Measurements from ENCODE around the gene GLRX. TPM values are rescaled to one million over a fixed set of nuclear protein-coding genes. Genes with fewer than 3 reads are reported as not detected.

GLRX gene
- total and polyA plus RNA-seq, 2 donors (not counting 1 experiment from before 2014, with no cell fraction given) = 91.8 to 429 TPM

- Histone ChIP-seq H3K36me3 (ENCODE audit: control insufficient read depth, insufficient read depth, low read length) (no peaks in the 10 kb centered on the region), H3K9me3 (ENCODE audit: control insufficient read depth, insufficient read depth, low read depth, low read length) (no peaks in the 10 kb centered on the region), H3K4me3 (replicated peaks in 1 of 4; ENCODE audit: control extremely low read depth in 1 of 4, insufficient read depth in 1 of 4, low read depth in 3 of 4, low read length in 4 of 4) (no peak overlapping the region), H3K4me2 (ENCODE audit: extremely low read depth, insufficient read depth, low read length) (no peak overlapping the region), H3K79me2 (ENCODE audit: control insufficient read depth, insufficient read depth, low read length) (no peaks in the 10 kb centered on the region), H3K4me1 (ENCODE audit: control insufficient read depth, extremely low read depth, insufficient read depth, low read length) (no peaks in the 10 kb centered on the region), H4K20me1 (ENCODE audit: control insufficient read depth, extremely low read depth, insufficient read depth, low read length) (no peaks in the 10 kb centered on the region), H3K27ac (ENCODE audit: insufficient read depth, low read length) (no peak overlapping the region), H2AFZ (ENCODE audit: low read length) (no peak overlapping the region), H3K9ac (ENCODE audit: insufficient read depth, low read length) (no peak overlapping the region), H3K27me3 (ENCODE audit: control insufficient read depth, insufficient read depth, low read length) (no peaks in the 10 kb centered on the region)
- DNase-seq (ENCODE audit: low read depth in 2 of 2) = no peak
- TF ChIP-seq CTCF (conservative IDR thresholded peaks at IDR 0.05 in 1 of 2, IDR thresholded peaks at IDR 0.05 in 1 of 2; ENCODE audit: low read depth in 1 of 2, low read length in 2 of 2) = no peak
- TF ChIP-seq EZH2 (IDR thresholded peaks at IDR 0.05; ENCODE audit: low read length, missing control alignments) = no peak
Observed at GRCh38 chr5:95801961-95802360, 20.6 kb downstream of the GLRX start.

GRCh38 chr5:95801532-95801931 is 21.0 kb downstream of the GLRX start:
- TF ChIP-seq CTCF (conservative IDR thresholded peaks at IDR 0.05 in 1 of 2, IDR thresholded peaks at IDR 0.05 in 1 of 2; ENCODE audit: low read depth in 1 of 2, low read length in 2 of 2) = no peak
- no peak for TF ChIP-seq EZH2 (IDR thresholded peaks at IDR 0.05; ENCODE audit: low read length, missing control alignments)
- Histone ChIP-seq H3K9ac (ENCODE audit: insufficient read depth, low read length) (no peak overlapping the region), H2AFZ (ENCODE audit: low read length) (no peak overlapping the region), H3K27me3 (ENCODE audit: control insufficient read depth, insufficient read depth, low read length) (no peaks in the 10 kb centered on the region), H3K36me3 (ENCODE audit: control insufficient read depth, insufficient read depth, low read length) (no peaks in the 10 kb centered on the region), H3K79me2 (ENCODE audit: control insufficient read depth, insufficient read depth, low read length) (no peaks in the 10 kb centered on the region), H4K20me1 (ENCODE audit: control insufficient read depth, extremely low read depth, insufficient read depth, low read length) (no peaks in the 10 kb centered on the region), H3K9me3 (ENCODE audit: control insufficient read depth, insufficient read depth, low read depth, low read length) (no peaks in the 10 kb centered on the region), H3K4me3 (replicated peaks in 1 of 4; ENCODE audit: control extremely low read depth in 1 of 4, insufficient read depth in 1 of 4, low read depth in 3 of 4, low read length in 4 of 4) (no peak overlapping the region), H3K4me2 (ENCODE audit: extremely low read depth, insufficient read depth, low read length) (no peak overlapping the region), H3K27ac (ENCODE audit: insufficient read depth, low read length) (no peak overlapping the region), H3K4me1 (ENCODE audit: control insufficient read depth, extremely low read depth, insufficient read depth, low read length) (no peaks in the 10 kb centered on the region)
- DNase-seq (ENCODE audit: low read depth in 2 of 2) = no peak

- Histone ChIP-seq H2AFZ (ENCODE audit: low read length) (no peak overlapping the region), H3K4me2 (ENCODE audit: extremely low read depth, insufficient read depth, low read length) (no peak overlapping the region), H3K4me3 (replicated peaks in 1 of 4; ENCODE audit: control extremely low read depth in 1 of 4, insufficient read depth in 1 of 4, low read depth in 3 of 4, low read length in 4 of 4) (no peak overlapping the region), H3K27me3 (ENCODE audit: control insufficient read depth, insufficient read depth, low read length) (no peaks in the 10 kb centered on the region), H3K9me3 (ENCODE audit: control insufficient read depth, insufficient read depth, low read depth, low read length) (no peaks in the 10 kb centered on the region), H3K79me2 (ENCODE audit: control insufficient read depth, insufficient read depth, low read length) (no peaks in the 10 kb centered on the region), H3K4me1 (ENCODE audit: control insufficient read depth, extremely low read depth, insufficient read depth, low read length) (no peaks in the 10 kb centered on the region), H4K20me1 (ENCODE audit: control insufficient read depth, extremely low read depth, insufficient read depth, low read length) (no peaks in the 10 kb centered on the region), H3K36me3 (ENCODE audit: control insufficient read depth, insufficient read depth, low read length) (no peaks in the 10 kb centered on the region), H3K9ac (ENCODE audit: insufficient read depth, low read length) (no peak overlapping the region), H3K27ac (ENCODE audit: insufficient read depth, low read length) (no peak overlapping the region)
- no peak for DNase-seq (ENCODE audit: low read depth in 2 of 2)
- TF ChIP-seq EZH2 (IDR thresholded peaks at IDR 0.05; ENCODE audit: low read length, missing control alignments) (no peak), CTCF (conservative IDR thresholded peaks at IDR 0.05 in 1 of 2, IDR thresholded peaks at IDR 0.05 in 1 of 2; ENCODE audit: low read depth in 1 of 2, low read length in 2 of 2) (no peak)
Observed at GRCh38 chr5:95800553-95800952, 22.0 kb downstream of the GLRX start.
